Endothelial cell of coronary artery (primary cell): Measurements from ENCODE around the gene C1orf94. TPM values are rescaled to one million over a fixed set of nuclear protein-coding genes. Genes with fewer than 3 reads are reported as not detected.

Experiments used
- total RNA-seq: library from RNA; depleted of rRNA; stranded (reverse); fragments of >200 nt; gene quantifications from 2 replicates; pipeline ENCODE4 v1.2.3, GENCODE V29; 2014

C1orf94 gene, protein sequence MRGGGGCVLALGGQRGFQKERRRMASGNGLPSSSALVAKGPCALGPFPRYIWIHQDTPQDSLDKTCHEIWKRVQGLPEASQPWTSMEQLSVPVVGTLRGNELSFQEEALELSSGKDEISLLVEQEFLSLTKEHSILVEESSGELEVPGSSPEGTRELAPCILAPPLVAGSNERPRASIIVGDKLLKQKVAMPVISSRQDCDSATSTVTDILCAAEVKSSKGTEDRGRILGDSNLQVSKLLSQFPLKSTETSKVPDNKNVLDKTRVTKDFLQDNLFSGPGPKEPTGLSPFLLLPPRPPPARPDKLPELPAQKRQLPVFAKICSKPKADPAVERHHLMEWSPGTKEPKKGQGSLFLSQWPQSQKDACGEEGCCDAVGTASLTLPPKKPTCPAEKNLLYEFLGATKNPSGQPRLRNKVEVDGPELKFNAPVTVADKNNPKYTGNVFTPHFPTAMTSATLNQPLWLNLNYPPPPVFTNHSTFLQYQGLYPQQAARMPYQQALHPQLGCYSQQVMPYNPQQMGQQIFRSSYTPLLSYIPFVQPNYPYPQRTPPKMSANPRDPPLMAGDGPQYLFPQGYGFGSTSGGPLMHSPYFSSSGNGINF
- total RNA-seq: not detected in 2 replicates

GRCh38 chr1:34176830-34177603 lies at the start of gene C1orf94:
C1orf94 (plus strand) TSS chr1:34176907; CDS start chr1:34177790, 883 bp downstream.

DNA sequence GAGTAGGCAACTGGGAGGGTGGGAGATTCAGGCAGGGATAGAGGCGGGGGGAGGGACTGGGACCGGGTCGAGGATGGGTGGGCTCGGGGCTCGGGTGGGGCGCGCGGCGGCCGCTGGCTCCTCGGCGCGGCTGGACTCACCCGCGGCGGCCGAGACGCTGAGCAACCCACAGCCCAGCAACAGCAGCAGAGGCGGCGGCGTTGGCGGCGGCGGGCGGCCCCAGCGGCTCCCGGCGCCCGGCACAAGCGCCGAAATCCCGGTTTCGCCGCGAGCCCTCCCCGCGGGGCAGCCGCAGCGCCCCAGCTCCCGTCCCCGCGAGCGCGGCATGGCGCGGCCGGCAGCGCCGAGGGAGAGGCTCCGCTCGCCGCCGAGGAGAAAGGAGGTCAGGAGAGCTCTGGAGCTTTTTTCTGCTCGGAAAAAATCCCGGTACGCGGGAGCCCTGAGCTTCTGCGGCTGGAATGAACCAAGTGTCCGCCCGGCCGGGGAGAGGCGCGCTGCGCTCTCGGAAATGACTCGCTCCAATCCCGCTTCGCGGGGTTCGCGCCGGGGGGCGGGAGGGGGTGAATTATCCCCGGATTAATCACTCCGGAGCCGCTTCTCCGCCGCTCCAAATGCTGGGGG lies 11.8 kb upstream of the C1orf94 start, which contains the start of gene CSMD2:
Gene CSMD2 (minus strand): TSS at position 460 of the 621 bp plus-strand sequence. CDS start 133 bp downstream, at position 327.

Other genes starting within 250 kb of the C1orf94 start
- 0.18 and 0.28 TPM in 2 replicates for gene CSMD2, start 11.7 kb upstream of the C1orf94 start, total RNA-seq